ENCODE data around the gene NSDHL.

DNA sequence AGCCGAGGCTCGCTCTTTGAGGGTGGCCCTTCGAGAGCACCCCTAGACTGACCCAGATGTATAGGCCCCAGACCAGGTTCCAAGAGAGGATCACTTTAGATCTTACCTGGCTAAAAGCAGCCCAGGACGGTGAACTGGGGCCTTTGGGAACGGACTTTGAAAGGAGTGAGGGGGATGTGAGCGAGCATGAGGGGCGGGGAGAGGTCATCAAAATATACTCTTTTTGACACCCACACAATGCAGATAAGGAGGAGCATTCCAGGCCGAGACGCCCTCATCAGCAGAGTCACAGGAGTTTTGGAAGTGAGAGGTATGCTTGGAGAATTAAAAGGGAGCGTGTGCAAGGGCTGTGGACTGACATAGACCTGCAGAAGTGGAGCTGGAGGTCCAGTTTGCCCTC is 528 bp downstream of the NSDHL start:
- TF ChIP-seq, protein P1, sequence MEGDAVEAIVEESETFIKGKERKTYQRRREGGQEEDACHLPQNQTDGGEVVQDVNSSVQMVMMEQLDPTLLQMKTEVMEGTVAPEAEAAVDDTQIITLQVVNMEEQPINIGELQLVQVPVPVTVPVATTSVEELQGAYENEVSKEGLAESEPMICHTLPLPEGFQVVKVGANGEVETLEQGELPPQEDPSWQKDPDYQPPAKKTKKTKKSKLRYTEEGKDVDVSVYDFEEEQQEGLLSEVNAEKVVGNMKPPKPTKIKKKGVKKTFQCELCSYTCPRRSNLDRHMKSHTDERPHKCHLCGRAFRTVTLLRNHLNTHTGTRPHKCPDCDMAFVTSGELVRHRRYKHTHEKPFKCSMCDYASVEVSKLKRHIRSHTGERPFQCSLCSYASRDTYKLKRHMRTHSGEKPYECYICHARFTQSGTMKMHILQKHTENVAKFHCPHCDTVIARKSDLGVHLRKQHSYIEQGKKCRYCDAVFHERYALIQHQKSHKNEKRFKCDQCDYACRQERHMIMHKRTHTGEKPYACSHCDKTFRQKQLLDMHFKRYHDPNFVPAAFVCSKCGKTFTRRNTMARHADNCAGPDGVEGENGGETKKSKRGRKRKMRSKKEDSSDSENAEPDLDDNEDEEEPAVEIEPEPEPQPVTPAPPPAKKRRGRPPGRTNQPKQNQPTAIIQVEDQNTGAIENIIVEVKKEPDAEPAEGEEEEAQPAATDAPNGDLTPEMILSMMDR (IDR thresholded peaks at IDR 0.05) = no peak
- no peak for TF ChIP-seq POLR2AphosphoS5 (IDR thresholded peaks at IDR 0.05)
- no peak for TF ChIP-seq POLR2A (IDR thresholded peaks at IDR 0.05)
